MG63 (cell line): Measurements from ENCODE around the gene CCDC120. TPM values are rescaled to one million over a fixed set of nuclear protein-coding genes. Genes with fewer than 3 reads are reported as not detected.

ENCODE experiments used
- DNase-seq: peaks from one replicate; pipeline ENCODE4 v3.0.0-alpha.2; 2020
- H3K27me3 ChIP-seq: fragments of 250-450 bp; sonication (Bioruptor Pico); 2 replicates; pipeline ENCODE4 v1.5.1; 2020; ENCODE audit warnings: mild to moderate bottlenecking, moderate library complexity
- H3K36me3 ChIP-seq: fragments of 250-450 bp; sonication (Bioruptor Pico); 2 replicates; pipeline ENCODE4 v1.5.1; 2020; ENCODE audit warnings: mild to moderate bottlenecking, moderate library complexity
- H3K4me3 ChIP-seq: fragments of 250-450 bp; sonication (Bioruptor Pico); 2 replicates; pipeline ENCODE4 v1.5.1; 2020; ENCODE audit warnings: mild to moderate bottlenecking, moderate library complexity
- H3K9me3 ChIP-seq: fragments of 250-450 bp; sonication (Bioruptor Pico); 2 replicates; pipeline ENCODE4 v1.5.1; 2020; ENCODE audit warnings: mild to moderate bottlenecking, moderate library complexity
- total RNA-seq: library from RNA; depleted of rRNA; stranded (reverse); fragments of >200 nt; shearing (Covaris generic); gene quantifications from 2 replicates; pipeline ENCODE4 v1.2.3, GENCODE V29; 2014; ENCODE audit warnings: low replicate concordance; rRNA removed

Gene CCDC120, protein sequence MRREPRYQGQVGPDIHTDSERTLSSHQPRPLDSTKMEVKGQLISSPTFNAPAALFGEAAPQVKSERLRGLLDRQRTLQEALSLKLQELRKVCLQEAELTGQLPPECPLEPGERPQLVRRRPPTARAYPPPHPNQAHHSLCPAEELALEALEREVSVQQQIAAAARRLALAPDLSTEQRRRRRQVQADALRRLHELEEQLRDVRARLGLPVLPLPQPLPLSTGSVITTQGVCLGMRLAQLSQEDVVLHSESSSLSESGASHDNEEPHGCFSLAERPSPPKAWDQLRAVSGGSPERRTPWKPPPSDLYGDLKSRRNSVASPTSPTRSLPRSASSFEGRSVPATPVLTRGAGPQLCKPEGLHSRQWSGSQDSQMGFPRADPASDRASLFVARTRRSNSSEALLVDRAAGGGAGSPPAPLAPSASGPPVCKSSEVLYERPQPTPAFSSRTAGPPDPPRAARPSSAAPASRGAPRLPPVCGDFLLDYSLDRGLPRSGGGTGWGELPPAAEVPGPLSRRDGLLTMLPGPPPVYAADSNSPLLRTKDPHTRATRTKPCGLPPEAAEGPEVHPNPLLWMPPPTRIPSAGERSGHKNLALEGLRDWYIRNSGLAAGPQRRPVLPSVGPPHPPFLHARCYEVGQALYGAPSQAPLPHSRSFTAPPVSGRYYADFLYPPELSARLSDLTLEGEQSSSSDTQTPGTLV
- total RNA-seq: 0.30 and 0.59 TPM in 2 replicates

DNA sequence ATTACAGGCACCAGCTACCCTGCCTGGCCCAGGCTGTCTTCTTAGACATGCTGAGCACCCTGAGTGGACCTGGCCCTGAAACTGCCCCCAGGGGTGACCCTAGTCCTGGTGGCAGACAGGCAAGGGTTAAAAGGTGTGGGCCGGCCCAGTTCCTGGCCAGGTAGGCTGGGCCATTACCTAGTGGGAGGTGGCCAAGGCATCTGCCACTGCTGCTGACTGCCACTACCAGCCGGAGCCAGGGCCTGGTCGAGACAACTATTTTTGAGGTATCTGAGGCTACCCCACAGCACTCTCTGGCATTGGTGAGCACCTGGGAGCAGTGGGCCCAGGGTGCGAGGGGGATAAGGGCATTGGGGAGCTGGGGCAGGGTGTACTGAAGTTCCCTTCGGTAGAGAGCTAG, at the start of gene CCDC120:
CCDC120 (plus strand) TSS at position 206 of the 400 bp plus-strand sequence. CDS start 3,043 bp downstream, outside the sequence.
- DNase-seq: no peak
- Histone ChIP-seq H3K27me3 (no peaks in the 10 kb centered on the region), H3K4me3 (no peak within 1 kb of the TSS), H3K9me3 (no peaks in the 10 kb centered on the region), H3K36me3 (no peaks in the 10 kb centered on the region)

DNA sequence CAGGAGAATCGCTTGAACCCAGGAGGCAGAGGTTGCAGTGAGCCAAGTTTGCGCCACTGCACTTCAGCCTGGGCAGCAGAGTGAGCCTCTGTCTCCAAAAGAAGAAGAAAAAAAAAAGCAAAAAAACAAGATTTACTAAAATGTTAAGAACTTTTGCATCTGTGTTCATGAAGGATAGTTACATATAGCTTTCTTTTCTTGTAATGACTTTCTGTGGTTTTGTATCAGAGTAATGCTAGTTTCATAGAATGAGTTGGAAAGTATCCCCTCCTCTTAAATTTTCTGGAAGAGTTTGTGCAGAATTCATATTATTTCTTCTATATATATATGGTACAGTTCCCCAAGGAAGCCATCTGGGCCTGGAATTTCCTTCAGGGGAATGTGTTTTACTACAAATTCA, 39.7 kb upstream of the CCDC120 start:
- Histone ChIP-seq H3K36me3 (no peaks in the 10 kb centered on the region), H3K27me3 (no peaks in the 10 kb centered on the region), H3K4me3 (no peak overlapping the region), H3K9me3 (no peaks in the 10 kb centered on the region)
- DNase-seq: no peak

DNA sequence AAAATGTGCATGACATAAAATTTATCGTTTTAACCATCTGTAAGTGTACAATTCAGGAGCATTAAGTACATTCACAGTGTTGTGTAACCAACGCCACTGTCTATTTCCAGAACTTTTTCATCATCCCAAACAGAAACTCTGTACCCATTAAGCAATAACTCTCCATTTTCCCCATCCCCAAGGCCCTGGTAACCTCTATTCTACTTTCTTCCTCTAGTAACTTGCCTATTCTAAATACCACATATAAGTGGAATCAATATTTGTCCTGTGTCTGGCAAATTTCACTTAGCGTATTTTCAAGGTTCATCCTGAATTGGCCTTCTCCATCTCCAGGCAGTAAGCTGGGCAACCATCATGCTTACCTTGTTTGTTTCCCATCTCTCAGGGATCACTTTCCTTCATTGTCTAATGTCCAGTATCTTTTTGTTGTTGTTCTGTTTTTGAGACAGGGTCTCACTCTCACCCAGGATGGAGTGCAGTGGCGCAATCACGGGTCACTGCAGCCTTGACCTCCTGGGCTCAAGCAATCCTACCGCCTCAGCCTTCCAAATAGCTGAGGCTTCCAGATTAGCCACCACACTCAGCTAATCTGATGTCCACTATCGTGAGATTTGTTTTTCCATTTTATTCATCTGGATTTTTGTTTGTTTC, 39.1 kb upstream of the CCDC120 start:
- H3K27me3 ChIP-seq: no peaks in the 10 kb centered on the region

DNA sequence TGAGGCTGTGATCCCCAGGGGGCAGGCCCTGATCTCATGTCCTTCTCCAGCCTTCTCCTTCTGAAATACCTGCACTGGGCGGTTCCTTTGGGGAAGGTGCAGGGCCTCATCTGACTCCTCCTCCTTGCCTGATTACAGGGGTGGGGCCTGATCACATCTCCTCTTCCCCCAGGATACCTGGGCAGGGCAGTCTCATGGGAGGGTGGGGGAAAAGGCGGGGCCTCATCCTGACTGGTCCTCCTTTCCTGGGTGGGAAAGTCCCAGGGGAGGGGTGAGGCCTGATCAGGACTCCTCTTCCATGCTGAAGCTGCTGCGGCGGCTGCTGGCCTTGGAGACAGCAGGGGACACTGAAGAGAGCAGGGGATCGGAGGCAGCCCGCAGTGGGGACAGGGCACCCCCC, 28.9 kb upstream of the CCDC120 start:
- H3K4me3 ChIP-seq: no peak overlapping the region
- DNase-seq: no peak
- H3K9me3 ChIP-seq: no peaks in the 10 kb centered on the region
- no peaks in the 10 kb centered on the region for H3K27me3 ChIP-seq
- peaks cover 15% of the 10 kb centered on the region for H3K36me3 ChIP-seq

More for the DNA sequence above, 39.1 kb upstream of the CCDC120 start:
- no peak for DNase-seq
- no peaks in the 10 kb centered on the region for H3K9me3 ChIP-seq
- no peaks in the 10 kb centered on the region for H3K36me3 ChIP-seq
- H3K4me3 ChIP-seq: no peak overlapping the region

DNA sequence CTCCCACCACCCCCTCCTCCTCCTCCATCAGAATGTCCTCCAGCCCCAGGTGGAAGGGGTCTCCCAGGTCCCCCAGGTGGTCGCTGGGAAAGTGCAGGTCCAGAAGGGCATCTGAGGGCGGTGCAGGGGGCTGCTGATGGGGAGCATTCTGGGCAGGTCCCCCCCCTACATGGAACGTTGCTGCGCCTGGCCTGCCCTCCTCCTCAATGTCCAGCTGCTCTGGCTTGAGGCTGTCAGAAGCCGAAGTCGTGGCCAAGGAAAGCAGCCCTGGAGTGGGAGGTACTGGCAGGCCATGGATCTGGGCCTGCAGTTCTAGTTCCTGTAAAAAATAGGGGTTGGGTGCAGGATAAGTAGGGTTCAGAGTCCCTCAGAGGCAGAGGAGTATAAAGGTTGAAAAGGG, 28.5 kb upstream of the CCDC120 start:
- Histone ChIP-seq H3K36me3 (peaks cover 15% of the 10 kb centered on the region), H3K9me3 (no peaks in the 10 kb centered on the region), H3K4me3 (no peak overlapping the region), H3K27me3 (no peaks in the 10 kb centered on the region)
- DNase-seq: no peak

DNA sequence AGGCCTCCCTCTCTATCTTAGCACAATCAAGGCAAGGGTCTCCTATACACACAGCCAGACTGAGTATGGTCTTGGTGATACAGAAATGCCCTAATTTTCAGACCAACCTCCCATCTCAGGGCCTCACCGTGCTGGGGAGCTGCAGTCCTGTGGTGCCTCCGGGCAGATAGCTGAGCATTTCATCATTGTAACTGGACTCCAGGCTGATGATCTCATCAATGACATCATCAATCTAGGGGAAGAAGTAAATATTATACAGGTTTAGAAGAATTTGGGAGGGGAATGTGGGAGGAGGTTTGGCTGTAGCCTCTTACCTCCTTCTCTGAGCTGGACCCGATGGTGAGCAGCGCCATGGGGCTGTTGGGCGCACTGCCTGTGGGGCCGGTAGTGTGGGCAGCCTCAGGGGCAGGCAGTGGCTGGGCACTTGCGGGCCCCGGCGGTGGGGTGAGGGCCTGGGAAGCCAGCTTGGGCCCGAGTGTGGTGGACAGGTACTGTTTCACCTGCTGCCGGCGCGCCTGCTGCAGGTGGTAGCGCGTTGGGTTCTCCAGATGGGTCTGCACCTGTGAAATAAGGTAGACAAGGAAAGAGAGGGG, 20.8 kb upstream of the CCDC120 start:
- H3K4me3 ChIP-seq: no peak overlapping the region
- no peaks in the 10 kb centered on the region for H3K27me3 ChIP-seq
- DNase-seq: no peak
- H3K9me3 ChIP-seq: no peaks in the 10 kb centered on the region
- H3K36me3 ChIP-seq: peaks cover 41% of the 10 kb centered on the region

DNA sequence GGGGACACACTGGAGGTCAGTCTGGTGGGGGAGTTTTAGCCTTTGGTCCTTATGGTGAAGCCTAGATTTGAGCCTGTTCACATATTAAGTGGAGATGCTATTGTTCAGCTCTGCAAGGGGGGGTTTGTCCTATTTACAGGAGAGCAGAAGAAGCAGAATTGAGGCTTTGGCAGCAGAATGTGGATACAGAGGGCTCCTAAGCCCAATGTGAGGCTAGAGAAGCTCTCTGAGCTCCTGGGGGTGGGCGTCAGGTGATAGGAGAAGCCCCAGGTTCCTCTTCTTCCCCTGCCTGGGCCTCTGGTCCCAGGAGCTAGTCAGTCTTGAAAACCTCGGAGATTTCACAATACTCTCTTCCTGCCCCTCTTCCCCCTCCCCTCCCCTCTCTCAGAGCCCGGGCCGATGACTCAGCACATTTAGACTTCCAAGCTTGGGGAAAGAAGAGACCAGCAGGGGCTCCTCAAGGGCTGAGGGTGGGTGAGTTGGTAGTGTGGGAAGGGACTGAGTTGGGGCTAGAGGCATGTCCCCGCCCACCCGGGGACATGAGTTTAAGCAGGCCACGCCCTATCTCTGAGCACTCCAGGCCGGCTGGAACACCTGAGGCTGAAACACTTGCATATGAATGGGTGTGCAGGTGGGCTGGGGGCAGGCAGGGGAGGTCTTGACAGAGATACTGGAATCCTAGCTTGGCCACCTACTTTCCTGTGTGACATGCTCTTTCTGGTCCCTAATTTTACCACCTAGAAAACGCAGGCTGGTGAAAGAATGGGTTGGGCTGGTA, 19.0 kb upstream of the CCDC120 start:
- peaks cover 29% of the 10 kb centered on the region for H3K36me3 ChIP-seq
- H3K9me3 ChIP-seq: no peaks in the 10 kb centered on the region
- peak; percentile 89 for DNase-seq
- H3K27me3 ChIP-seq: no peaks in the 10 kb centered on the region
- peak overlapping the region; percentile 86 for H3K4me3 ChIP-seq

DNA sequence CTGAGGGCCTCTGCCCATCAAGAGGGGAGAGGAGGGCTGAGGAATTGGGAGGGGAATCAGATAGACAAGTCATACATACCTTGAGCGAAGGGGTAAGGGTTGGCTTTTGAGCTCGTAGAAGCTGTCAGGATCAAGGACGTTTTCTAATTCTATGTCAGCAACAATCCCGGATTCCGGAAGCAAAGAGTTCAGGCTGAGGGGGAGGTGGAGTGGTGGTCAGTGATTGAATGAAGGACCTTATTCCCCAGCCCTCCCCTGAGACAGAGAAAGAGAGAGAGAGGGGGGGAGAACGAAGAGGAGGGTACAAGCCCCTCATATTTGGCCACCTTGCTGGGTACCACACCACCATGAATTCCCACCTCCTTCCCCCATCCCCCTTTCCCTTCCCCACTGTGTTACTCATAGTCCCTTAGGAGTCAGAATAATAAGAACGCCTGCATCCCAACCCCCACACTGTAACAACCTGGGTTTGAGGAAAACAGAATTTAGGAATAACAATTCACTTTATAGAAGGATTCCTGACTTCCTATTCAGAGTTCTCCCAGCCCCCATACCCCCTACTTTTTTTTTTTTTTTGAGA, 18.3 kb upstream of the CCDC120 start:
- H3K27me3 ChIP-seq: no peaks in the 10 kb centered on the region
- peak overlapping the region; percentile 86 for H3K4me3 ChIP-seq
- DNase-seq: no peak
- peaks cover 29% of the 10 kb centered on the region for H3K36me3 ChIP-seq
- H3K9me3 ChIP-seq: no peaks in the 10 kb centered on the region

DNA sequence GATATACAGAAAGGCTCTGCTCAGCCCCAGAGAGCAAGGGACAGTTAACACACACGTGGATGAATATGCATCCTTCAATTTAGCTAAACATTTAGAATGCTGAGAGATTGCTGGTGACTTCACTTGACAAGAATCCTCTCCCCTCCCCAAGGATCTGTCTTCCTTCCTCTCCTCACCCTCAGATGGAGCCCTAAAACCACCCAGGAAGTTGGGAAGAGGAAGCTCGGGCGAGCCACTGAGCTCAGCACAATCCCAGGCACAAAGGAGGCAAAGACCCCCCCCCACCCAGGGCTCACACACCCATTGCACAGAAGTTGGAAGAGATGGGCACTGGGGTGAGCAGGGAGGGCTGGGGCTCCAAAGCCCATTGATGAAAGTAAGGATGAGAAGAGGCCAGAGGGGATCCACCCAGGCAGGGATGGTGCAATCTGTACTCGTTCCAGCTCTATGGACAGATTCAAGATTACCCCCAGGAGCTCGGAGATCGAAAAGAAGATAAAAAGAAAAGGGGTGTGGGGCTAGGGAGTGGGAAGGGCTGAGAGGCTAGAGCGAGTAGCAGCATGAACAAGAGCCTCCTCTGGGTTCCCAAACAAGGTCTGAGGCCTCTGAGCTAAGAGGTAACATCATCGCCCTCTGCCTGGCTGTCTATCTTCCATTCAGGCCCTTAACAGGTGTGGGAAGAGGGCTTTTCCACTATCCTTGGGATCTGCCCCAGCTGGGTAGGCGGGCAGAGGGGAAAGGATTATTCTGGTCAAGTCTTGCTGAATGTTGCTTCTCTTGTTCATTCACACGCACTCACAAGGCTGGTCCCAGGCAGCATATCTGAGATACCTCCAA, 16.8 kb upstream of the CCDC120 start:
- Histone ChIP-seq H3K27me3 (no peaks in the 10 kb centered on the region), H3K36me3 (peaks cover 24% of the 10 kb centered on the region), H3K4me3 (peak overlapping the region; percentile 86), H3K9me3 (no peaks in the 10 kb centered on the region)
- peak; percentile 44 for DNase-seq

DNA sequence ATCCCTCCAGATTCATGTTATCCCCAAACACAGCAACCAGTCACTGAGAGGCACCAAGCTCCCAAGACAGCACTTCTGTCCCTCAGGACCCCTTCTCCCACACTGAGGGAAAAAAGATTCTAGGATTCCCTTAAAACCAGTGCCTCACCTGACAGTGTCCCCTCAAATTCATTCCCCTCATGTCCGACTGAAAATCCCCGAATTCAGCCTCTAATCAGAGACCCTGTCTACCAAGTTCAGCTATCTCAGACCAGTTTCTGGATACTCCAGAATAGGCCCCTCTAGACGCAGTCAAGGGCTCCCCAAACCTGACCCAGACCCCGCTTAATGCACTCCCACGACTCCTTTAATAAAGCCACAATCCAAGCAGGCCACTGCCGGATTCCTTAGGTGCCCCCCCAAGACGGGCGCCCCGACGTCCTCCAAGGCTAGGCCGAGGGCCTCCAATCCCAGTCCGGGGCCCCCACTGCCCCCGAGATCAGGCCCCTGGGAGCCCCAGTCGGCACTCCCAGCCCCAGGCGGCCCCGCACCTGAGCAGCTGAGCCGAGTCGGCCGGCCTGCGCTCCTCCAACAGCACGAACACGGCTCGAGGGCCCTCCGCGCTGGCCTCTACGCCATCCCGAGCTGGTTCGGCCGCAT, 16.1 kb upstream of the CCDC120 start:
- no peak for DNase-seq

DNA sequence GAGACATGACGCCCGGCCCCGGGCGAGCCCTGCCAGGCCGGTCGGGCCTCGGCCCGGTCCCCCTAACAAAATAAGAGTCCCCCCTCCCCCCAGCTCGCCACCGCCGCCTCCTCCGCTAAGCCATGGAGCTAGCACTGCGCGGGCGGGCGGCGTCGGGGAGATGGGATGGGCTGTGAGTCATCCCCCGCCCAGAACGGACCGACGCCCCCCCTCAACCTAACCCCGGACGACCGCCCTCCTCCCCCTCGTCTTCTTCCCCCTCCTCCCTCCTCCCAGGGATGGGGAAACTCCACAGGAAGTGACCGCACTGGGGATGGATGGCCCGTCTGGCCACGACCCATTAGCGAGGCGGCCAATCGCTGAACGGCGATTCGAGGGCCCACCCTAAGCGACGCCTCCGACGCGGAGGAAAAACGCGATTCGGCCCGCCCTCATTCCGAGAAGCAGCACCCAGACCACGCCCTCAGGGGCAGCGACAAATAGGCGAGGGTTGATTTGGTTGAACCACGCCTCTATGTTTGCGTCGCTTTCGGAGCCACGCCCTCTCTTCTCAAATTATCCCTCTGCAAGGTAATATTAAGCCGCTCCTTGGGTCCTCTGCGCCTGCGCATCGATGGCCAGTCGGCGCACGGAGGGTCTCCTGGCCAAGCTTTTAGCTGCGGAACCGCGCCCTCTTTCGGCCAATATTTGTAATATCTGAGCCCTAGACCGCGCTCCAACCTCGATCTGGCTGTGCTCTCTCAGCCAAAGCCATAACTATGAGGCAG, 15.4 kb upstream of the CCDC120 start, which contains the start of gene TFE3:
TFE3 (minus strand) TSS at position 138 of the 767 bp plus-strand sequence; CDS start at position 7, 131 bp downstream.
- peak within 1 kb of the TSS; percentile 86 for H3K4me3 ChIP-seq
- H3K36me3 ChIP-seq: peaks cover 16% of the 10 kb centered on the region
- no peaks in the 10 kb centered on the region for H3K9me3 ChIP-seq
- H3K27me3 ChIP-seq: no peaks in the 10 kb centered on the region
- DNase-seq: peak; percentile 96

More for the DNA sequence above, 16.1 kb upstream of the CCDC120 start:
- H3K36me3 ChIP-seq: peaks cover 23% of the 10 kb centered on the region
- H3K27me3 ChIP-seq: no peaks in the 10 kb centered on the region
- peak overlapping the region; percentile 86 for H3K4me3 ChIP-seq
- H3K9me3 ChIP-seq: no peaks in the 10 kb centered on the region

DNA sequence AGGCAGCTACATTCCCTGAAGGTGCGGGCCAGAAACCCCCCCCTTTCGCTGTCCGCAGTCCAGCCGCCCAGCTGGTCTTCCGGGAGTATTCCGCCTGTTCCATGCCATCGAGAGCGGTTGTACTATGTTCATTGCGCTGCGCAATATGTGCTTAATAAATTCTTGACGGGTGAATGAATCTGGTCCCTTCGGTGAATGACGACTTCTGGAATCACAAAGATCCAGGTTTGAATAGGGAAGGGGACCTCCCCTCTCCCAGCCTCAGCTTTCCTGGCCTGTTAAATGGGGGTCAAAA, 14.9 kb upstream of the CCDC120 start:
- H3K4me3 ChIP-seq: peak overlapping the region; percentile 17; the same call in 1 of the 2 replicates
- no peaks in the 10 kb centered on the region for H3K9me3 ChIP-seq
- peaks cover 11% of the 10 kb centered on the region for H3K36me3 ChIP-seq
- DNase-seq: no peak
- no peaks in the 10 kb centered on the region for H3K27me3 ChIP-seq

DNA sequence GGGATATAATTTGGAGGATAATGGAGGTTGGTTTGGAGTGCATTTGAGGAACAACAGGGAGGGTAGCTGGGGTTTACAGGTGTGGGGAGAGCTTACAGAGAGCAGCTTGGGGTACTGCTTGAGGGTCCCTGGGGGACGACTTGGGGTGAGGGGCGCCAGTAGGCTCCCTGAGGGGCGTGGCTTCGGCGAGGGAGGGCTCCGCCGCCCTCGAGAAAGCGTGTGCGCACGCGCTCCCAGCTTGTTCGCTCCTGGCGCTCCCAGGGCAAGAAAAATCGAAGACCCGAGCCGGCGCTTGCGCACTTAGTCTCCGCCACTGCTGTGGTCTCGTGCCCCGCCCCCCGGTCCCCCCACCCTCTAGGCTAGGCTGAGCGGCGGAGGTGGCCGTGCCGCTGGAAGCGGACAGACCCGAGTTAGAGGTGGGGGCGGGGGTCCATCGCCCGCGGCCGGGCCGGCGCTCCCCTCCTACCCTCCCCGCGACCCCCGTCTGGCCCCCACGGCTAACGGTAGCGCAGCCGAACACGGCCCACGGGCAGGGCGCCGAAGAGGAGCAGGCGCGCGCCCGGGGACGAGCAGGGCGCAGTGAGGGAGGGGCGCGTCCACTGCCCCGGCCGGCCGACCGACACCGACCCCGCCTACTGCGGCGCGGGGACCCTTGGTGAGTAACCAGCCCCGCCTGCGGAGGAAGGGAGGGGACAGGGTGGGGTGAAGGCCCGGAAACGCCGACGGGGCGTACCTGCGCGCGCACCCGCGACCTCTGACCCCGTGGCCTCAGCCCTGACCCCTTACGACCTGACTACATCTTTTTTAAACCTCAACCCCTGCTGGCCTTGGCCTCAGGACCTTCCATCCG, 5.4 kb upstream of the CCDC120 start:
- DNase-seq: peak; percentile 65
- H3K9me3 ChIP-seq: no peaks in the 10 kb centered on the region
- H3K36me3 ChIP-seq: no peaks in the 10 kb centered on the region
- no peaks in the 10 kb centered on the region for H3K27me3 ChIP-seq
- peak overlapping the region; percentile 53 for H3K4me3 ChIP-seq
